Right ventricle myocardium inferior (tissue), 1 donor: ENCODE data around the gene DIAPH3. TPM values are rescaled to one million over a fixed set of nuclear protein-coding genes. Genes with fewer than 3 reads are reported as not detected.
A peak's percentile ranks its signal among the peaks of the same experiment; 100 is the strongest.

Experiments used
- ATAC-seq: fragments of 200-7000 bp; cut with Tn5 transposase; one replicate; pipeline ENCODE4 v1.9.1; 2020; ENCODE audit warnings: mild to moderate bottlenecking, moderate library complexity
- DNase-seq: peaks from one replicate; pipeline ENCODE4 v3.0.0; 2021; ENCODE audit errors: missing footprints
- intact Hi-C: fragments of 100-400 bp; cut with DNase I; formaldehyde crosslinking; loops from one replicate; pipeline ENCODE4 v1.11.0; 2022
- total RNA-seq: library from RNA; stranded (reverse); fragmentation: NEBNext Ultra II Directional; extraction: Animal tissue kit (Norgen Biotek cat#: 25700); gene quantifications from one replicate; pipeline ENCODE4 v1.2.1, GENCODE V29; 2021
- donor health status: DM: no; HTN: yes; CAD: no; lungs with severe emphysema.

The DIAPH3 gene
- total RNA-seq, 1 donor from 2014 or later, result 0.46 TPM

GRCh38 chr13:59680429-59681024 lies 483.2 kb downstream of the DIAPH3 start:
- no peak for DNase-seq
- intact Hi-C loops, result loop anchor here (10.0 kb wide), 1 partner anchor 744 kb away; no protein-coding TSS in a partner anchor

GRCh38 chr13:59679254-59679653 lies 484.5 kb downstream of the DIAPH3 start:
- no peak for ATAC-seq
- DNase-seq, result no peak
- intact Hi-C loops, result loop anchor here (10.0 kb wide), 2 partner anchors 144 to 204 kb away; no protein-coding TSS in a partner anchor

More at GRCh38 chr13:59680429-59681024, 483.2 kb downstream of the DIAPH3 start:
- no peak for ATAC-seq

- intact Hi-C loops, result loop anchor here (2.0 to 10.0 kb wide), 3 partner anchors 143 to 287 kb away; no protein-coding TSS in a partner anchor
- DNase-seq, result no peak
- ATAC-seq, result peak; percentile 70
Observed at GRCh38 chr13:59677966-59678814, 485.5 kb downstream of the DIAPH3 start.

GRCh38 chr13:59677430-59677829 lies 486.3 kb downstream of the DIAPH3 start:
- DNase-seq (no peak), ATAC-seq (no peak)
- intact Hi-C loops, result loop anchor here (2.0 to 10.0 kb wide), 3 partner anchors 143 to 287 kb away; no protein-coding TSS in a partner anchor

GRCh38 chr13:59674616-59675015 lies 489.1 kb downstream of the DIAPH3 start:
- ATAC-seq, result no peak
- intact Hi-C loops, result loop anchor here (10.0 kb wide), 2 partner anchors 140 to 200 kb away; no protein-coding TSS in a partner anchor

GRCh38 chr13:59673286-59673685 lies 490.4 kb downstream of the DIAPH3 start:
- no peak for DNase-seq
- intact Hi-C loops, result loop anchor here (10.0 kb wide), 2 partner anchors 138 to 198 kb away; no protein-coding TSS in a partner anchor
- ATAC-seq, result no peak

More at GRCh38 chr13:59674616-59675015, 489.1 kb downstream of the DIAPH3 start:
- DNase-seq, result no peak

- intact Hi-C loops, result loop anchor here (10.0 kb wide), 2 partner anchors 138 to 198 kb away; no protein-coding TSS in a partner anchor
- DNase-seq, result no peak
Observed at GRCh38 chr13:59672445-59672844, 491.3 kb downstream of the DIAPH3 start.

GRCh38 chr13:59671881-59672280 lies 491.8 kb downstream of the DIAPH3 start:
- intact Hi-C loops, result loop anchor here (10.0 kb wide), 2 partner anchors 137 to 197 kb away; no protein-coding TSS in a partner anchor
- ATAC-seq, result no peak
- no peak for DNase-seq

More at GRCh38 chr13:59672445-59672844, 491.3 kb downstream of the DIAPH3 start:
- ATAC-seq, result no peak

GRCh38 chr13:59666504-59666903 lies 497.2 kb downstream of the DIAPH3 start:
- intact Hi-C loops, result no loop called here
- ATAC-seq (no peak), DNase-seq (no peak)

GRCh38 chr13:59665732-59666131 lies 498.0 kb downstream of the DIAPH3 start:
- intact Hi-C loops, result no loop called here
- ATAC-seq, result no peak

GRCh38 chr13:59665184-59665583 lies 498.5 kb downstream of the DIAPH3 start:
- no peak for ATAC-seq
- intact Hi-C loops, result no loop called here
- DNase-seq, result no peak

More at GRCh38 chr13:59665732-59666131, 498.0 kb downstream of the DIAPH3 start:
- DNase-seq, result no peak

GRCh38 chr13:59664586-59664985 lies 499.1 kb downstream of the DIAPH3 start:
- ATAC-seq (no peak), DNase-seq (no peak)
- intact Hi-C loops, result no loop called here

- intact Hi-C loops, result no loop called here
- no peak for ATAC-seq
- no peak for DNase-seq
Observed at GRCh38 chr13:59663707-59664106, 500.0 kb downstream of the DIAPH3 start.

- ATAC-seq, result no peak
- intact Hi-C loops, result no loop called here
- no peak for DNase-seq
Observed at GRCh38 chr13:59660582-59660981, 503.1 kb downstream of the DIAPH3 start.

- intact Hi-C loops, result no loop called here
- no peak for DNase-seq
- ATAC-seq, result no peak
Observed at GRCh38 chr13:59659981-59660380, 503.7 kb downstream of the DIAPH3 start.

- DNase-seq, result no peak
- intact Hi-C loops, result no loop called here
- ATAC-seq, result no peak
Observed at GRCh38 chr13:59658738-59659330, 504.9 kb downstream of the DIAPH3 start.

- no peak for DNase-seq
- intact Hi-C loops, result no loop called here
- ATAC-seq, result no peak
Observed at GRCh38 chr13:59658027-59658737, 505.5 kb downstream of the DIAPH3 start.

- intact Hi-C loops, result no loop called here
- ATAC-seq, result no peak
- DNase-seq, result no peak
Observed at GRCh38 chr13:59653916-59654315, 509.8 kb downstream of the DIAPH3 start.
